GM18951 (cell line): Measurements from ENCODE around the gene SMKR1.
"Not testable (repeated sequence)": the region's sequence is repeated elsewhere in the genome, so short reads cannot be mapped to it uniquely, and the experiment has no call there.

ENCODE experiments used
- POLR2A ChIP-seq: IDR thresholded peaks from 4 replicates; pipeline ENCODE4 v1.6.1; 2011; ENCODE audit warnings: mild to moderate bottlenecking; ENCODE audit not compliant: insufficient read length, insufficient read depth; ENCODE audit errors: extremely low read depth
- in situ Hi-C: fragments of 300-500 bp; cut with MboI; formaldehyde crosslinking; loops from one replicate; pipeline ENCODE4 v1.12.0; 2022; ENCODE audit warnings: low sequenced_read_pairs, mixed read lengths, inconsistent platforms; ENCODE audit not compliant: unreplicated experiment

The SMKR1 gene

GRCh38 chr7:129468547-129468946, 33.8 kb upstream of the SMKR1 start:
- in situ Hi-C loops = no loop called here
- no peak for TF ChIP-seq POLR2A

- in situ Hi-C loops = no loop called here
- TF ChIP-seq POLR2A = no peak
Measured at GRCh38 chr7:129469930-129470329, 32.4 kb upstream of the SMKR1 start.

DNA sequence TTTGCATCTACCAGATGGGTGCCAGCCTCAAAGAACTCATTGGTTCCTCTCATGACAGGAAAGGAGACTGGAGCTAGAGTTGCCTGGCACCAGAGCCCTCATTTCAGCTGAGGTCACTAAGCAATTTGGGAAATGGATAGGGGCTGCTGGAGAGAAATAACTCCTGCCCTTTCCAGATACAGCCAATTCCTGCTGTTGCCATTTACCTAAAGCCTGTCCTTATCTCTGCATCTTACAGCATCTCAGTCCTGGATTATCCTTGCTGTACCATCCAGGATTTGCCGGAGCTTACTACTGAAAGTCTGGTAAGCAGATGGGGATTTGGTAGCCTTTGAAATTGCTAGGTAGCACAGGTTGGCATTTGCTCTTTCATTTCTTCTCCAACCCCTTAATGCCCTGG, 31.9 kb upstream of the SMKR1 start:
- in situ Hi-C loops = no loop called here
- TF ChIP-seq POLR2A = no peak

DNA sequence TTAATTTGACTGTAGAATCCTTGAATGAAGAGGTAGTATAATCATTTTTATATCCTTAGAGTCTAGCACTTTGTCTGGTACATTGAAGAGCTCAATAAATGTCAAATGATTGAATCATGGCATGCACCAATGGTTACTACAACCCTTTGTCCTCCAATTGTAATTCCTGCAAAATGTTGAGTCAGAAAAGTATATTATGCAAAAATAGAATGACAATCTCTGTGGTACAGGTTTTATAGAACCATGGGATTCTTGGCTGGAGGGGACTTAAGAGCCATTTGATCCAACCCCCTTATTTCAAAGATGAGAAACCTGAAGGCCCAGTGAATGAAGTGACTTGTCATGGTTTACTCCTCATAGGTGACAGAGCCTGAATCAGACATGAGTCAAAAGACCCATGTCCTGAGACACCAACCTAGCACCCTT, 30.9 kb upstream of the SMKR1 start:
- in situ Hi-C loops = no loop called here
- no peak for TF ChIP-seq POLR2A

DNA sequence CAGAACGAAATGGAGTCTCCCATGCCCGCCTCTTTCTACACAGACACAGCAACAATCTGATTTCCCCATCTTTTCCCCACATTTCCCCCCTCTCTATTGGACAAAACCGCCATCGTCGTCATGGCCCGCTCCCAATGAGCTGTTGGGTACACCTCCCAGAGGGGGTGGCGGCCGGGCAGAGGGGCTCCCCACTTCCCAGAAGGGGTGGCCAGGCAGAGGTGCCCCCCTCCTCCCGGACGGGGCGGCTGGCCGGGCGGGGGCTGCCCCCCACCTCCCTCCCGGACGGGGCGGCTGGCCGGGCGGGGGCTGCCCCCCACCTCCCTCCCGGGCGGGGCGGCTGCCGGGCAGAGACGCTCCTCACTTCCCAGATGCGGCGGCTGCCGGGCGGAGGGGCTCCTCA, 26.4 kb upstream of the SMKR1 start:
- in situ Hi-C loops = not testable (repeated sequence)

GRCh38 chr7:129476398-129476797, 25.9 kb upstream of the SMKR1 start:
- in situ Hi-C loops = not testable (repeated sequence)

- no peak for TF ChIP-seq POLR2A
- in situ Hi-C loops = no loop called here
Measured at GRCh38 chr7:129479831-129480230, 22.5 kb upstream of the SMKR1 start.

- no peak for TF ChIP-seq POLR2A
- in situ Hi-C loops = no loop called here
Measured at GRCh38 chr7:129480674-129481363, 21.5 kb upstream of the SMKR1 start.

GRCh38 chr7:129481376-129481775, 21.0 kb upstream of the SMKR1 start:
- in situ Hi-C loops = not testable (repeated sequence)

GRCh38 chr7:129482781-129483180, 19.6 kb upstream of the SMKR1 start:
- no peak for TF ChIP-seq POLR2A
- in situ Hi-C loops = no loop called here

DNA sequence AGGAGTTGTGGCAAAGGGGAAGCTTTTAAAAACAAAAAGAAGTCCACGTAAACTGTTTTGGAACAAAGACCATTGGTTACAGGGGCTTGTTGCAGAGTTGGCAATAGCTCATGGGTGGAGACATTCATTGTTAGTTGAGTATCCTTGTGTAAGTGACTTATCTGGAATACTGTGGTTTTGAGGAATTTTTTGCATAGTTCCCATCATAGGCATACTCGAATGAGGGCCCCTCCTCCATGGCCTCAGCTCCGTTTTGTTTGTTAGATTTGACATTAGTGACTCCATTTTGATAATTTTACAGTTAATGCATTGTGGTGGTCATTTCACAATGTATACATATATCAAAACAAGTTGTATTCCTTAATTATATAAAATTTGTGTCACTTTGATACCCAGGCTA, 12.8 kb upstream of the SMKR1 start:
- in situ Hi-C loops = no loop called here
- TF ChIP-seq POLR2A = no peak

- in situ Hi-C loops = no loop called here
Measured at GRCh38 chr7:129492391-129492790, 9.9 kb upstream of the SMKR1 start.

DNA sequence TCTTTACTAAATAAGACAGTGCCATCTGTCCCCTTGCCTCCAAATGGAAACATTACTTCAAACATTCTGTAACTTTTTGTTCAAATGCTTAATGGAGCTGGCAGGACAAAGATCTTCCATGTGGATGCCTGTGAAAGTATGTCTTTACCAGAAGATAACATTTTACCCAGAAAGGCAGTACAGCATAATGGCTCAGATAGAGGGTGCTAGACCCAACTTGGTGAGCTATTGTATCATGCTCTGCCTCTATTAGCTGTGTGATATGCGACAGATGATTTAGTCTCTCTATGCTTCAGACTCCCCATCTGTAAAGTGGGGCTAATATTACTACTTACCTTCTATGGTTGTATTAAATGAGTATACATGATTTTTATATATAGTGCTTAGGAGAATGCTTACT, 8.8 kb upstream of the SMKR1 start:
- no peak for TF ChIP-seq POLR2A
- in situ Hi-C loops = no loop called here

More at GRCh38 chr7:129492391-129492790, 9.9 kb upstream of the SMKR1 start:
- no peak for TF ChIP-seq POLR2A

DNA sequence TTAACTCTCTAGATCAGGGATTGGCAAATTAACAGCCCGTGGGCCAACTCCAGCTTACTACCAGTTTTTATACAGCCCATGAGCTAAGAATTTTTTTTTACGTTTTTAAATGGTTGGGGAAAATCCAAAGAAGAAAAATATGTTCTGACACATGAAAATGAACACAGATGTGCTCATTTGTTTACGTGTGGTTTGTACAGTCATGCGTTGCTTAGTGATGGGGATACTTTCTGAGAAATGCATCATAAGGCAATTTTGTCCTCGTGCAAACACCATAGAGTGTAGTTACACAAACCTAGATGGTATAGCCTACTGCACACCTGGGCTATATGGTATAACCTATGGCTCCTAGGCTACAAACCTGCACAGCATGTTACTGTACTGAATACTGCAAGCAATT, 8.3 kb upstream of the SMKR1 start:
- in situ Hi-C loops = no loop called here
- TF ChIP-seq POLR2A = no peak

DNA sequence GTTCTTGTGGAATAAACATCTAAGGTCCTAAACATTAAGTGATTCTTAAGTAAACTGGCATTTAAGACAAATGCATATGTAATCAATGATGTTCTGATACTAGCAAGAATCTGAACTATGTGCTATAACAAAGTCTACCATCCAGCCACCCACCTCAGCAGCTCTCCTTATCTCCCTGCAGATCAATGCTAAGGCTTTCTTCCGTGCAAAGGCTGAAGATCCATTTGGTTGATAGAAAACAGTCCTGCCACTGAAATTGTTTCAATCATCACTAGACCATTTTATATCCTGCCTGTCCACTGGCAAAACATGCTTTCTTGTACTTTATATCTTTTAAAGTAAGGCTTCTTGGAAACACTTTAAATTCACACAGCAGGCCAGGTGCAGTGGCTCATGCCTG, 6.3 kb upstream of the SMKR1 start:
- TF ChIP-seq POLR2A = no peak
- in situ Hi-C loops = no loop called here

DNA sequence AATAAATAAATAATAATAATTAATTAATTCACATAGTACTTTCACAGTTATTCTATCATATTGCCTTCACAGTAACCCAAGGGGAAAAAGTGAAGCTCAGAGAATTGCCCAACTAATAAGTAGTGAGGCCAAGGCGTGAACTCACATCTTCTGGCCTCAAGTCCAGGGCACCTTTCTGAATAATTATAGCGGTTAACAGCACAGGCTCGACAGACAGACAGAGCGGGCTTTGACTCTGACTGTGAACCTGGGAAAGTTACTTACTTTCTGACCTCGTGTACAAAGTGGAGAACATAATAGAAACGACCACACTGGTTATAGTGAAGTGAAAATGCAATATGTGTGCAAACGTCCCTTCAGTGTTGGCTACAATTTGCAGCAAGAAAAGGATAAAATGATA, 5.7 kb upstream of the SMKR1 start:
- in situ Hi-C loops = no loop called here
- TF ChIP-seq POLR2A = no peak
